Type B pancreatic cell (in vitro differentiated cells): ENCODE data around the gene KIF2B. TPM values are rescaled to one million over a fixed set of nuclear protein-coding genes. Genes with fewer than 3 reads are reported as not detected.
"Not testable (repeated sequence)": the region's sequence is repeated elsewhere in the genome, so short reads cannot be mapped to it uniquely, and the experiment has no call there.

Experiments used
- DNase-seq: peaks from one replicate; pipeline ENCODE4 v3.0.0; 2021; ENCODE audit warnings: mixed read lengths; ENCODE audit not compliant: unreplicated experiment; ENCODE audit errors: extremely low spot score
- H3K27ac Mint-ChIP-seq: 2 replicates; pipeline ENCODE4 v1.8.0; 2021; ENCODE audit warnings: mild to moderate bottlenecking, mixed read lengths
- H3K27me3 Mint-ChIP-seq: 2 replicates; pipeline ENCODE4 v1.8.0; 2021; ENCODE audit warnings: mixed read lengths
- H3K36me3 Mint-ChIP-seq: 2 replicates; pipeline ENCODE4 v1.8.0; 2021; ENCODE audit warnings: mixed read lengths
- H3K4me1 Mint-ChIP-seq: one replicate; pipeline ENCODE4 v1.8.0; 2021; ENCODE audit warnings: mixed read lengths; ENCODE audit not compliant: unreplicated experiment
- H3K4me3 Mint-ChIP-seq: 2 replicates; pipeline ENCODE4 v1.8.0; 2021; ENCODE audit warnings: mild to moderate bottlenecking, mixed read lengths
- H3K9me3 Mint-ChIP-seq: 2 replicates; pipeline ENCODE4 v1.8.0; 2021; ENCODE audit warnings: mixed read lengths
- CTCF ChIP-seq: fragments of 200-600 bp; sonication (generic); conservative IDR thresholded peaks from 2 replicates; pipeline ENCODE4 v1.5.0; 2021; ENCODE audit warnings: antibody characterized with exemption, mild to moderate bottlenecking
- total RNA-seq: library from RNA; stranded (reverse); gene quantifications from 2 replicates; pipeline ENCODE4 v1.2.1, GENCODE V29; 2021; ENCODE audit warnings: low replicate concordance

Gene KIF2B
- total RNA-seq, 1 donor from 2014 or later: not detected

- H3K9me3 Mint-ChIP-seq: no peaks in the 10 kb centered on the region
- DNase-seq: no peak
- no peak overlapping the region for H3K27ac Mint-ChIP-seq
- peaks cover 5% of the 10 kb centered on the region for H3K4me1 Mint-ChIP-seq
- H3K36me3 Mint-ChIP-seq: no peaks in the 10 kb centered on the region
- no peaks in the 10 kb centered on the region for H3K27me3 Mint-ChIP-seq
- no peak for TF ChIP-seq CTCF
- no peak overlapping the region for H3K4me3 Mint-ChIP-seq
Observed at GRCh38 chr17:53818271-53818670, 4.5 kb upstream of the KIF2B start.

- Mint-ChIP-seq H3K36me3 (no peaks in the 10 kb centered on the region), H3K9me3 (no peaks in the 10 kb centered on the region), H3K4me3 (no peak overlapping the region), H3K27ac (no peak overlapping the region), H3K27me3 (no peaks in the 10 kb centered on the region), H3K4me1 (peaks cover 5% of the 10 kb centered on the region)
- no peak for DNase-seq
- TF ChIP-seq CTCF: no peak
Observed at GRCh38 chr17:53818929-53819328, 3.8 kb upstream of the KIF2B start.

- Mint-ChIP-seq H3K36me3 (no peaks in the 10 kb centered on the region), H3K27me3 (no peaks in the 10 kb centered on the region), H3K27ac (no peak overlapping the region), H3K4me1 (peaks cover 5% of the 10 kb centered on the region), H3K4me3 (no peak overlapping the region), H3K9me3 (no peaks in the 10 kb centered on the region)
- TF ChIP-seq CTCF: no peak
- DNase-seq: no peak
Observed at GRCh38 chr17:53819956-53820355, 2.8 kb upstream of the KIF2B start.

GRCh38 chr17:53823341-53824050 is 769 bp downstream of the KIF2B start:
- no peak for TF ChIP-seq CTCF
- H3K9me3 Mint-ChIP-seq: no peaks in the 10 kb centered on the region
- no peak for DNase-seq
- peaks cover 5% of the 10 kb centered on the region for H3K4me1 Mint-ChIP-seq
- no peaks in the 10 kb centered on the region for H3K36me3 Mint-ChIP-seq
- no peak overlapping the region for H3K27ac Mint-ChIP-seq
- no peak overlapping the region for H3K4me3 Mint-ChIP-seq
- no peaks in the 10 kb centered on the region for H3K27me3 Mint-ChIP-seq

- not testable (repeated sequence) for H3K9me3 Mint-ChIP-seq, H3K4me3 Mint-ChIP-seq, H3K4me1 Mint-ChIP-seq, H3K27ac Mint-ChIP-seq, H3K27me3 Mint-ChIP-seq, DNase-seq, H3K36me3 Mint-ChIP-seq
Observed at GRCh38 chr17:53834771-53835170, 12.0 kb downstream of the KIF2B start.

GRCh38 chr17:53837131-53837530 is 14.4 kb downstream of the KIF2B start:
- H3K9me3 Mint-ChIP-seq: no peaks in the 10 kb centered on the region
- H3K4me3 Mint-ChIP-seq: no peak overlapping the region
- DNase-seq: no peak
- no peak overlapping the region for H3K27ac Mint-ChIP-seq
- H3K27me3 Mint-ChIP-seq: no peaks in the 10 kb centered on the region
- no peaks in the 10 kb centered on the region for H3K4me1 Mint-ChIP-seq
- TF ChIP-seq CTCF: no peak
- no peaks in the 10 kb centered on the region for H3K36me3 Mint-ChIP-seq
